NB4 (cell line): ENCODE measurements around the gene ABI1.

ENCODE experiments used
- CTCF ChIP-seq: IDR thresholded peaks from one replicate; pipeline ENCODE4 v1.5.1; 2012; ENCODE audit warnings: low read depth, low read length
- POLR2A ChIP-seq: IDR thresholded peaks from 2 replicates; pipeline ENCODE4 v1.6.1; 2011; ENCODE audit warnings: mild to moderate bottlenecking; ENCODE audit not compliant: insufficient read length; ENCODE audit errors: extremely low read depth

DNA sequence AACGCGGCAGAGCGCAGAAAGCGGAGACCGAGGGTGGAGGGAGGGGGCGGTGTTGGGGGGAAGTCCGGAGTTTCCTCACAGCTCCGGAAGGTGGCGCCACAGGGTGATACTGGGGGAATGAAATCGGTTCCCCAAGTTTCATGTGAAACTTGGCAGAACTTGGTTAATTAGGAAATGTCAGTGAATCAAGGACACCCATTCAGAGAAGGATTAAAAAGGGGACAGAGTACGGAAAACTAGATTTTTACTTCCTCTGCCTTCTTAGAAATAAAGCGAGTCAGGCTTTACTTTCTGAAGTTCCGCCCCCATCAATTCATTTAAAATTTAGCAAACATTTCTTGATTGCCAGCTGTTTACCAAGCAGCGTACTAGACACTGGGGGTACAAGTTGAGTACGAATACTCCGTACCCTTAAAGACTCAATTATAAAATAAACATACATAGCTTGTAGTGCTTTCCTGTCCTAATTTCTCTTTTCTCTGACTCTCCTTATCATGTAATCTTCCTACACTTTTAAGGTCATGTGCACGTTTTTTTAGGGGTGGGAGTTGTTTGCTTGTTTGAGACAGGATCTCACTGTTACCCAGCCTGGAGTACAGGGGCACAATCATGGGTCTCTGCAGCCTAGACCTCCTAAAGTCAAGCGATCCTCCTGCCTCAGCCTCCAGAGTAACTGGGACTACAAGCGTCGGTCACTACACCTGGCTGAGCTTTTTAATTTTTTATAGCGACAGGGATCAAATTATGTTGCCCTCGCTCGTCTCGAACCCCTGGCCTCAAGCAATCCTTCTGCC is 644 bp upstream of the ABI1 start:
- peak; percentile 52 for TF ChIP-seq CTCF
- no peak for TF ChIP-seq POLR2A
